HUES64 (cell line): ENCODE data around the gene SF3B6.
"Not testable (repeated sequence)": the region's sequence is repeated elsewhere in the genome, so short reads cannot be mapped to it uniquely, and the experiment has no call there.

Experiments
- H3K27ac ChIP-seq: 2 replicates; pipeline ENCODE4 v1.7.0; 2013; ENCODE audit warnings: low read depth, low read length, inconsistent platforms
- H3K27me3 ChIP-seq: 2 replicates; pipeline ENCODE4 v1.6.1; 2013; ENCODE audit warnings: mild to moderate bottlenecking, low read length; ENCODE audit not compliant: insufficient read depth
- H3K36me3 ChIP-seq: 2 replicates; pipeline ENCODE4 v1.6.1; 2013; ENCODE audit warnings: mild to moderate bottlenecking, low read length; ENCODE audit not compliant: insufficient read depth
- H3K4me1 ChIP-seq: 2 replicates; pipeline ENCODE4 v1.6.1; 2013; ENCODE audit warnings: mild to moderate bottlenecking, low read length, moderate library complexity; ENCODE audit not compliant: insufficient read depth
- H3K4me3 ChIP-seq: 2 replicates; pipeline ENCODE4 v1.5.1; 2013; ENCODE audit warnings: mild to moderate bottlenecking, low read length, moderate library complexity
- H3K9ac ChIP-seq: 2 replicates; pipeline ENCODE4 v1.6.1; 2013; ENCODE audit warnings: mild to moderate bottlenecking, low read depth, low read length
- H3K9me3 ChIP-seq: 2 replicates; pipeline ENCODE4 v1.6.1; 2013; ENCODE audit warnings: low read depth, low read length; ENCODE audit not compliant: insufficient read depth
- WGBS: fragments of 150-250, 120-280 bp; methylation state at CpG from one replicate; pipeline ENCODE4 v1.1.7; 2013; ENCODE audit warnings: missing lambda C conversion rate; 5-methylcytosine and 5-hydroxymethylcytosine counted together

SF3B6 gene

DNA sequence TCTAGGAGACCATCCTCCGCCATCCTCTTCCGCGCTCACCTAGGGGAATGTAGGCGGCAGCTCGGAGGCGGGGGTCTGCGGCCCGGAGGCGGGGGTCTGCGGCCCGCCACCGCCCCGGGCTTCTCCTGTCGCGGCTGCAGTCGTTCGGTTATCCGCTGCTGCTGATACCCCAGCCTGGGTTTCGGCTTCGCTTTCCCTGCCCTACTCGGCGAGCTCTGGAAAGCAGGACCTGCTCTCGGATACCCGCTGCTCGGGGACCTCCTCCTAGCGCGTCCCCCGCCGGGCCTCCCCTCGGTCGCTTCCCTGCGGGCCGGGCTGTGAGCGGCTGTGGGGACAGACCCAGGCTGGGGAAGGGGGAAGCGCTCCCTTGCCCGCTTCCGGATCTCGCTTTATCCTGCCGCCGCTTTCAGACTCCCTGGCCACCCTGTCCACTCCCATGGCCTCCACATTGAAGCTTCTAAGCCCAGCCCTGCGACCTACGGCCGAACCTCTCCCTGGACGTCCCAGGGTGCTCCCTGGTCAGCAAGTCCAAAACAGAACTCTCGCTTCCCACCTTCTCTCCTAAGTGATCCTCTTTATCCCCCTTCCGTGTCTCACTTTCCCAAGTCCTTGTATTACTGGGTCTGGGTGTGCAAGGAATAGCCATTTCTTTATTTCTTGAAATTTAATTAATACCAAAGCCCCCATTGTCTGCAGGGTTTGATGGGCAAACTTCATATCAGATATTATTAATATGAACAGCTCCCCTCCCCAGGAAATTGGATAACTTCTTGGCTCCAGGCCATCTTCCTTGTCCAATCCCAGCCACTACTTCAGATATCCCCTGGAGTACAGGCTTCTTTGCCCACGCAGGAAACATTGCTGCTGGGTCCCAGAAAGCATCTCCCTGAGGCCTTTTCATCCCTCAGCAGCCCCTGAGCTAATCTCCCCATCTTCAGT, 25.8 kb downstream of the SF3B6 start:
- no peaks in the 10 kb centered on the region for H3K9me3 ChIP-seq
- peak overlapping the region; percentile 91 for H3K4me3 ChIP-seq
- peaks cover 10% of the 10 kb centered on the region for H3K4me1 ChIP-seq
- peak overlapping the region; percentile 71 for H3K9ac ChIP-seq
- no peaks in the 10 kb centered on the region for H3K27me3 ChIP-seq
- WGBS: 2% methylated on average over 46 of the region's 47 CpGs
- no peak overlapping the region; the same call in 1 of the 2 replicates for H3K27ac ChIP-seq
- peaks cover 10% of the 10 kb centered on the region; the same call in 1 of the 2 replicates for H3K36me3 ChIP-seq

DNA sequence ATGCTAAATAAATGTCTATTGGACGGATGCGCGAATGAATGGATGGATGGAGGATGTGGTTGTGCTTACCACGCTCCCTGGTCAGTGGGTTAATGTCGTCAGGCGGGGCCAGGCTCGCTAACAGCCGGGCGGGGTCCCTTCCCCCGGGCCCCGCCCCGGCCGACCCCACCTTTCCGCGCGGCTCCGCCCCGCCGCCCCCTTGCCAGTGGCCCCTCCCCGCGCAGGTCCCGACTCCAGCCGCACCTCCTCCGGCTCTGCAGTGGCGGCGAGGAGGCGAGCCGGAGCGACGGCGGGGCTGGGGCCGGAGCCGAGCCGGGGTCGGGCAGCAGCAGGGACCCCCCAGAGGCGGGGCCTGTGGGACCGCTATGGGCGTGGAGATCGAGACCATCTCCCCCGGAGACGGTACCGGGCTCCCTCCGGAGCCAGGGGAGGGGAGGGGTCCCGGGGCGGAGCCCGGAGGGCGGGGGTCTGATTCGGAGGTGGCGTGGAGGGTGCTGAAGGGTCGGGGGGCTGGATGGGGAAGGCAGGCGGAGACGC, 26.6 kb downstream of the SF3B6 start, which contains the start of gene FKBP1B:
TSS of gene FKBP1B (plus strand) at position 257 of the 537 bp plus-strand sequence. CDS start at position 366, 109 bp downstream.
- Histone ChIP-seq H3K9me3 (no peaks in the 10 kb centered on the region), H3K9ac (peak within 1 kb of the TSS; percentile 71), H3K36me3 (peaks cover 6% of the 10 kb centered on the region; the same call in 1 of the 2 replicates), H3K4me1 (peaks cover 10% of the 10 kb centered on the region), H3K27me3 (no peaks in the 10 kb centered on the region), H3K4me3 (peak within 1 kb of the TSS; percentile 91), H3K27ac (peak within 1 kb of the TSS; percentile 18; the same call in 1 of the 2 replicates)
- WGBS: under 1% methylated on average over 52 of the region's 52 CpGs

DNA sequence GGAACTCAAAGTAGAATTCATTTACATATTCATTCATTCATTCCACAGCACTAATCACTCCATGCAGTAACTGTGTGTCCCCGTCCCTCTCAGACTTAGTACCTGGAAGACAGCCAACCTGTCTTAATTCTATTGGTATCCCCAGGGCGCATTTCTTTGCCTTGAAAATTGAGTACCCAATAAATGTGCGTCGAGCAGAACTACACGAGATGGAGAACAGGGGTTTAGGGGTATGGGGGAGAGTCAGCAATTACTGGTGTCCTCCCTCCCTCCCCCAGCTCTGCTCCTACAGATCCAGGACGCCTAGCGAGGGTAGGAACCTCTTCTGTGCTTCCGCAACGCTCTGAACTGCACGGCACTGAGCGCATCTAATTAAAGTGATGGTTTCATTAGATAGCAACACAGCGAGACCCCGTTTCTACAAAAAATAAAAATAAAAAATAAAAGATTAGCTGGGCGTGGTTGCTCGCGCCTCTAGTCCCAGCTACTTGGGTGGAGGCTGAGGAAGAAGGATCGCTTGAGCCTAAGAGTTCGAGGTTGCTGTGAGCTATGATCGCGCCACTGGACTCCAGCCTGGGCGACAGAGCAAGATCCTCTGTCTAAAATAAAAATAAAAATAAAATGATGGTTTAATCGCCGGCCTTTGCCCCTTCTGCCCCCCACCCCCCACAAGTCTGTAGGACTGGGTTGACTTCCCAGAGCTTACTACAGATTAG, 27.2 kb downstream of the SF3B6 start:
- 73% methylated on average over 22 of the region's 23 CpGs for WGBS

DNA sequence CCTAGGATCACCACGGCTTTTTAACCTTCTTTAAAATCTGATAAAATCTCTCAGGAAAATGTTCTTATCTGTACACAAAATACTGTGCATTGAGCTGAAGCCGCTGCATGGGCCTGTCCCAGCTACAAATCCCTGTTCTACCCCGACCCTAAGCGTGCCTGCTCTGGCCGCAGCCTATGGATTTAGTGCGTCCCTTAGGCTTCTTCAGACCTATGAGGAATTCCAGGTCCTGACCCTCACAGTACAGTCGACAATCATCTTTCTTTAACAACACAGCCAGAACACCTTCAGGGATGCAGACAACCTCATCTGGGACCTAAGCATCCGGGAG, 28.5 kb downstream of the SF3B6 start:
- no peak overlapping the region; the same call in 1 of the 2 replicates for H3K27ac ChIP-seq
- H3K9me3 ChIP-seq: no peaks in the 10 kb centered on the region
- H3K27me3 ChIP-seq: no peaks in the 10 kb centered on the region
- 51% methylated on average over 8 of the region's 8 CpGs for WGBS
- H3K36me3 ChIP-seq: peaks cover 7% of the 10 kb centered on the region
- peak overlapping the region; percentile 89 for H3K4me3 ChIP-seq
- H3K4me1 ChIP-seq: peaks cover 10% of the 10 kb centered on the region
- no peak overlapping the region for H3K9ac ChIP-seq

More for the DNA sequence above, 27.2 kb downstream of the SF3B6 start:
- Histone ChIP-seq H3K4me1 (peaks cover 10% of the 10 kb centered on the region), H3K4me3 (peak overlapping the region; percentile 91), H3K27me3 (no peaks in the 10 kb centered on the region), H3K36me3 (0 out of 2 replicates have a peak, but pooled peaks cover under 1% of the 10 kb centered on the region), H3K9me3 (no peaks in the 10 kb centered on the region), H3K9ac (no peak overlapping the region), H3K27ac (no peak overlapping the region)

DNA sequence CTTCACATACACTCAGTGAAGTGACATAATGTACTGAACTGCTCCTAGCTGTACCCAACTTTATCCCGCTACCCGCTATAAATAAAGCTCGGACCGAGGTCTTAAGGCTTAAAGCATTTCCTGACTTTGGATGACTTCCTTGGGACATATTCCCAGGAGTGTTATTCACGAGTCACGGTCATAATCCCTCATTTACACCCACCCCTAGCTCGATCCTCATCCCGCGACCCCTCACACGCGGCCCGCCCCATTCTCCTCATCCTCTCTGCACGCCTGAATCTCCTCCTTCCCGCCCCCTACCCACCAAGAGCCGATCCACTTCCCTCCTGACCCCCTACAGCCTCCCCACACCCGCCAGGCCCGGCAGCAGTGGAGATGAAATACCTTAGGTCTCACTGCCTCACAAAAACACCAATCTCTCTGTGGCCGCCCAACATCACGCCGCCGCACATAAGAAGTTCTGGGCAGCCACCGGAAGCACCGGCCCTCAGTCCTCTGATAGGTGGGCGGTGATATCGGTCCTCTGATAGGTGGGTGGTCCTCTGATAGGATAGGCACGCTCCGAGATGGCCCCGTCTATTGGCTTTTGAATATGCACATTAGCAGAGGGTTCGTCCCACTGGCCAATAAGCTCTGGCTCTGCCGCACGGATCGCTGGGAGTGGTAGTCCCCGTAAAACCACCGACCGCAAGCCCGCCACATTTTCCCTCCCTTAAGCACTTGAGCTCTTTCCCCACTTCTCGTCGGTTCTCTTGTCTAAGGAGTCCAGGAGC, 29.0 kb downstream of the SF3B6 start, which contains the start of gene WDCP:
TSS of gene WDCP (minus strand) at position 462 of the 773 bp plus-strand sequence. CDS start 7,897 bp downstream, outside the sequence.
- Histone ChIP-seq H3K27me3 (no peaks in the 10 kb centered on the region), H3K27ac (peak within 1 kb of the TSS; percentile 37; the same call in 1 of the 2 replicates), H3K9ac (peak within 1 kb of the TSS; percentile 71), H3K9me3 (no peaks in the 10 kb centered on the region), H3K4me1 (peaks cover 10% of the 10 kb centered on the region), H3K36me3 (peaks cover 7% of the 10 kb centered on the region), H3K4me3 (peak within 1 kb of the TSS; percentile 89)
- WGBS: under 1% methylated on average over 38 of the region's 38 CpGs

DNA sequence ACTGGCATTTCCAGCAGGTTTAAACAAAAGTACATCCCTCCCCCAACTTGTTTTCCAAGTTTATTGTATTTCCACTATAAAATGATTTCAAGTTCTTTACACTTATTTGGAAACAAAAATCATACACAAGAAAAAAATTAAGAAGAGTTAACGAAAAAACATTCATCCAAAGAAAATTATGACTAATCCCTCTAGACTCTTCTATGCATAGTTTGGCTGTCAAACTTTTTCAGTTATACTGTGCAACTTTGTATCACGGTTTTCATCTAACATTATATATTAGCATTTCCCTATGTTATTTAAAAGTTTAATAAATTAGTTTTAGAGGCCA, 29.6 kb downstream of the SF3B6 start:
- peak overlapping the region; percentile 71; the same call in 1 of the 2 replicates for H3K9ac ChIP-seq
- peaks cover 7% of the 10 kb centered on the region for H3K36me3 ChIP-seq
- H3K4me3 ChIP-seq: peak overlapping the region; percentile 89
- H3K4me1 ChIP-seq: peaks cover 10% of the 10 kb centered on the region
- no peaks in the 10 kb centered on the region for H3K9me3 ChIP-seq
- H3K27me3 ChIP-seq: no peaks in the 10 kb centered on the region
- 0% methylated on average over 1 of the region's 2 CpGs for WGBS
- no peak overlapping the region for H3K27ac ChIP-seq

DNA sequence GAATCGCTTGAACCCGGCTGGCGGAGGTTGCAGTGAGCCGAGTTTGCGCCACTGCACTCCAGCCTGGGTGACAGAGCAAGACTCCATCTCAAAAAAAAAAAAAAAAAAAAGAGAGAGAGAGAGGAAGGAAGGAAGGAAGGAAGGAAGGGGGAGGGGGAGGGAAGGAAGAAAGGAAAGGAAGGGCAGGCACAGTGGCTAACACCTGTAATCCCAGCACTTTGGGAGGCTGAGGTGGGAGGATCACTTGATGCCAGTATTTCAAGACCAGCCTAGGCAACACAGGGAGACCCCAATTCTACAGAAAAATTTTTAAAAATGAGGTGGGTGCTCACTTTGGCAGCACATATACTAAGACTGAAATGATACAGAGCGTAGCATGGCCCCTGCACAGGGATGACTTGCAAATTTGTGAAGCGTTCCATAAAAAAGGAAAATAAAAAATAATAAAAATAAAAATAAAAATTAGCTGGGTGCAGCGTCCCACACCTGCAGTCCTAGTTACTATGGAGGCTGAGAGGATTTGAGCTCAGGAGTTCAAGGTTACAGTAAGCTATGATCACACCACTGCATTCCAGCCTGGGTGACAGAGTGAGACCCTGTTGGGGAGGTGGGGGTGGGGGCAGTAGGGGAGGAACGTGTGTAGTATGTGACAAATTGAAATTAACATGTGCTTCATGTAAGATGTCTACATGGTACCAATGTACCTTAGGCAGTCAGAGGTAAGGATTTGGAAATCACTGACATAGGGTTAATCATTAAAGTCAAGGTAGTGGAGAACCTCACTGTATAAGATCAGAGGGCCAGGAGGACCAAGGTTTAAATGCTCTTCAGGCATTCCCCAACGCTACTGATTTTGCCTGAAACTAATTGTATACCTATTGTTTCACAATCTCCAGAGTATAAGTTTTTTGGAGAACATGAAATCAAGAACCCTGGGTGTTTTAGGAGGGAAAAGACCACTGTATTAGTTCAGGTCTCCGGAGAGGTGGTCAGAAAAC, 30.3 kb downstream of the SF3B6 start:
- Histone ChIP-seq H3K27me3 (no peaks in the 10 kb centered on the region), H3K9me3 (no peaks in the 10 kb centered on the region), H3K4me3 (peak overlapping the region; percentile 89), H3K4me1 (peaks cover 10% of the 10 kb centered on the region), H3K9ac (no peak overlapping the region), H3K36me3 (peaks cover 7% of the 10 kb centered on the region), H3K27ac (no peak overlapping the region)
- 80% methylated on average over 9 of the region's 11 CpGs for WGBS

DNA sequence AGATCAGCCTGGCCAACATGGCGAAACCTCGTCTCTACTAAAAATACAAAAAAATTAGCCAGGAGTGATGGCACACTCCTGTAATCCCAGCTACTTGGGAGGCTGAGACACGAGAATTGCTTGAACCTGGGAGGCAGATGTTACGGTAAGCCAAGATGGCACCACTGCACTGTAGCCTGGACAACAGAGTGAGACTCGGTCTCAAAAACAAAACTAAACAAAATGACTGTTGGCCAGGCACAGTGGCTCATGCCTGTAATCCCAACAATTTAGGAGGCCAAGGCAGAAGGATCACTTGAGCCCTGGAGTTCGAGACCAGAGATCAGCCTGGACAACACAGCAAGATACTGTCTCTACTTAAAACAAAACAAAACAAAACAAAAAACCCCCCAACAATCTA, 33.0 kb downstream of the SF3B6 start:
- not testable (repeated sequence) for H3K27me3 ChIP-seq, H3K4me3 ChIP-seq, H3K9me3 ChIP-seq, H3K4me1 ChIP-seq, H3K27ac ChIP-seq, H3K9ac ChIP-seq
- 96% methylated on average over 6 of the region's 6 CpGs for WGBS
- H3K36me3 ChIP-seq: peaks cover 21% of the 10 kb centered on the region

DNA sequence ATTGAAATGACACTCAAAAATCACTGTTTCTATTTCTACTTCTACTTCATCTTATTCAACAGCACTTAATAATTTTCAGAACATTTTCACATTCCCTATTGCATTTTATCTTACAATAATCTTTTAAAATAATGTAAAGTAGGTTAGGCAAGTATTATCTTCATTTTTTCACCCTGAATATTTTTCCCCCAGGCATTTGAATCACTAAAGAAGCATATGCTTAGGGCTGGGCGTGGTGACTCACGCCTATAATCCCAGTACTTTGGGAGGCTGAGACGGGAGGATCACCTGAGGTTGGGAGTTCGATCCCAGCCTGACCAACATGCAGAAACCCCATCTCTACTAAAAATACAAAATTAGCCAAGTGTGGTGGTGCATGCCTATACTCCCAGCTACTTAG, 35.6 kb downstream of the SF3B6 start:
- Histone ChIP-seq H3K9ac (no peak overlapping the region), H3K9me3 (no peaks in the 10 kb centered on the region), H3K27ac (no peak overlapping the region), H3K36me3 (peaks cover 43% of the 10 kb centered on the region), H3K4me3 (no peak overlapping the region), H3K27me3 (no peaks in the 10 kb centered on the region), H3K4me1 (no peaks in the 10 kb centered on the region)
- WGBS: 88% methylated on average over 4 of the region's 4 CpGs
